Tibial artery (tissue), 4 donors: ENCODE results near the gene PDE6H.

Experiments used
- DNase-seq, 2 donors: peaks; one replicate each; pipeline ENCODE4 v3.0.0-alpha.2; 2019
- H3K27ac ChIP-seq, 2 donors: fragments of 200-600 bp; sonication (generic) in 1 of 2; 1 replicate in 1 of 2; 2 replicates in 1 of 2; pipeline ENCODE4 v1.5.1; 2018 to 2019; ENCODE audit warnings: mild to moderate bottlenecking in 1 of 2
- H3K27me3 ChIP-seq, 2 donors: fragments of 200-600 bp; sonication (generic) in 1 of 2; one replicate each; pipeline versions ENCODE4 v1.5.1 to v1.6.0; 2016 to 2019
- H3K36me3 ChIP-seq, 3 donors: fragments of 200-600 bp; sonication (generic) in 2 of 3; one replicate each; pipeline ENCODE4 v1.5.1; 2016 to 2019; ENCODE audit warnings: mild to moderate bottlenecking in 2 of 3
- H3K4me1 ChIP-seq, 4 donors: fragments of 200-600 bp; sonication (generic) in 2 of 4; 1 replicate in 3 of 4; 2 replicates in 1 of 4; pipeline ENCODE4 v1.5.1; 2016 to 2019
- H3K4me3 ChIP-seq, 2 donors: fragments of 200-600 bp; sonication (generic) in 1 of 2; 1 replicate in 1 of 2; 2 replicates in 1 of 2; pipeline ENCODE4 v1.5.1; 2018 to 2019; ENCODE audit warnings: mild to moderate bottlenecking in 2 of 2
- H3K9me3 ChIP-seq, 3 donors: fragments of 200-600 bp; sonication (generic) in 1 of 3; one replicate each; pipeline ENCODE4 v1.5.1; 2016 to 2019
- intact Hi-C: fragments of 100-400 bp; cut with DNase I; formaldehyde crosslinking; loops from one replicate; pipeline ENCODE4 v1.15.0; 2023; ENCODE audit warnings: low total_unique reads
- TF ChIP-seq, protein P1 (sequence below), 2 experiments: fragments of 200-600 bp in 1 of 2; fragments of 450-650 bp in 1 of 2; IDR thresholded peaks; one replicate each; pipeline ENCODE4 v1.5.1; 2017 to 2019; ENCODE audit warnings: antibody characterized with exemption in 2 of 2, mild to moderate bottlenecking in 1 of 2, moderate library complexity in 1 of 2

Gene PDE6H

DNA sequence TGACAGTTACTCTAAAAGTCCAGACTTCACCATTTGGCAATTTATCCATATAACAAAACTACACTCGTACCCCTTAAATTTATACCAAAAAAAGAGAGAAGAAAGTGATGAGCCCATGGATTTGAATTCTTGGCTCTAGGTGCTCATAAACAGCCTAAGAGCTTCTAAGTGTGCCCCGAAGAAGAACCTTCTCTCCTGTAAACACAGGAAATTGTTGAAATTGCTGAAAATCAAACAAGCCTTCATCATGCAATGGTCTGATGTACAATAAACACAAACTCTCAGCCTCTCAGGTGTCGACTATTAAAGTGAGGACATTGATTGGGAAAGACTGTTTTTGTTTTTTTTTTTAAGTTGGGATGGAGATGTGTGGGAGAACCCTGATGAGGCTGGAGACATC lies 21.8 kb downstream of the PDE6H start:
- no peak for DNase-seq
- Histone ChIP-seq H3K4me3 (no peak overlapping the region), H3K27ac (peak overlapping the region in 1 of 2 donors; percentile 43), H3K27me3 (no peaks in the 10 kb centered on the region), H3K4me1 (peaks cover 0 to 26% (median 9%) of the 10 kb centered on the region in 4 donors), H3K9me3 (no peaks in the 10 kb centered on the region), H3K36me3 (no peaks in the 10 kb centered on the region)
- TF ChIP-seq, protein P1, sequence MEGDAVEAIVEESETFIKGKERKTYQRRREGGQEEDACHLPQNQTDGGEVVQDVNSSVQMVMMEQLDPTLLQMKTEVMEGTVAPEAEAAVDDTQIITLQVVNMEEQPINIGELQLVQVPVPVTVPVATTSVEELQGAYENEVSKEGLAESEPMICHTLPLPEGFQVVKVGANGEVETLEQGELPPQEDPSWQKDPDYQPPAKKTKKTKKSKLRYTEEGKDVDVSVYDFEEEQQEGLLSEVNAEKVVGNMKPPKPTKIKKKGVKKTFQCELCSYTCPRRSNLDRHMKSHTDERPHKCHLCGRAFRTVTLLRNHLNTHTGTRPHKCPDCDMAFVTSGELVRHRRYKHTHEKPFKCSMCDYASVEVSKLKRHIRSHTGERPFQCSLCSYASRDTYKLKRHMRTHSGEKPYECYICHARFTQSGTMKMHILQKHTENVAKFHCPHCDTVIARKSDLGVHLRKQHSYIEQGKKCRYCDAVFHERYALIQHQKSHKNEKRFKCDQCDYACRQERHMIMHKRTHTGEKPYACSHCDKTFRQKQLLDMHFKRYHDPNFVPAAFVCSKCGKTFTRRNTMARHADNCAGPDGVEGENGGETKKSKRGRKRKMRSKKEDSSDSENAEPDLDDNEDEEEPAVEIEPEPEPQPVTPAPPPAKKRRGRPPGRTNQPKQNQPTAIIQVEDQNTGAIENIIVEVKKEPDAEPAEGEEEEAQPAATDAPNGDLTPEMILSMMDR (IDR thresholded peaks at IDR 0.05), result no peak
- intact Hi-C loops, result loop anchor here (5.0 kb wide), 2 partner anchors 152 to 272 kb away; partner anchors contain the start of gene ART4

DNA sequence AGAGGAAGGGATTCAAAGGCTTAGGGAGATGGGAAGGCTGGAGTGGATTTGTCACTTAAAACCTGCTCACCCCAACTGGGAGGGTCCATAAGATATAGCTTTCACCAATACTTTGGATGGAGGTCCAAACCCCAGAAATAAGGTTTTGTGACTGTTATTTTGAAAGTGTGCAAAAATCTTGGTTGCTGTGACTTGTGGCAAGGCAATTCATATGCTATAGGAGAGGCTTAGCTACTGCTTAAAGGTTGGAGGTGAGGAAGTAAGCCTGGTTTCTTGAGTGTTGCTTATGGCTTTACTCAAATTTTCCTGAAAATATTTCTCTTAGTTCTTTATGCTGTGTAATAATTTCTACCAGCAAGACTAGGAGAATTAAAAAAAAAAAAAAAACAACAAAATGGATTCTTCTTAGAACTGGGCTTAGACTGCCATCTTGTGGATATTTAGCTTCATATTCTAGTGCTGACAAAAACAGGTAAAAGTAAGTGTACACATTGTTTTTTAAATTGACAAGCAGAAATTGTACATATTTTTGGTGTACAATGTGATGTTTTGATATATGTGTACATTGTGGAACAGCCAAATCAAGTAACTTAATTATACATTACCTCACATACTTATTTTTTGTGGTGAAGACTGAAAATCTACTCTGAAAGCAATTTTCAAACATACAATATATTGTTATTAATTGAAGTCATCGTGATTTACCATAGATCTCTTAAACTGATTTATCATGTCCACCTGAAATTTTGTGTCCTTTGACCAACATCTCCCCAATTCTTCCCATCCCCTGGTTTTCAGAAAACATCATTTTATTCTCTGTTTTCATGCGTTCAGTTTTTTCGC lies 23.0 kb downstream of the PDE6H start:
- DNase-seq, result no peak
- TF ChIP-seq, protein P1 (IDR thresholded peaks at IDR 0.05), result peak; percentile 41 to 80
- Histone ChIP-seq H3K4me1 (peaks cover 0 to 31% (median 11%) of the 10 kb centered on the region in 4 donors), H3K4me3 (no peak overlapping the region), H3K27ac (peak overlapping the region in 1 of 2 donors; percentile 3), H3K9me3 (no peaks in the 10 kb centered on the region), H3K27me3 (no peaks in the 10 kb centered on the region), H3K36me3 (no peaks in the 10 kb centered on the region)
- intact Hi-C loops, result loop anchor here (5.0 kb wide), 1 partner anchor 154 kb away; the partner anchor contains the start of gene ART4

DNA sequence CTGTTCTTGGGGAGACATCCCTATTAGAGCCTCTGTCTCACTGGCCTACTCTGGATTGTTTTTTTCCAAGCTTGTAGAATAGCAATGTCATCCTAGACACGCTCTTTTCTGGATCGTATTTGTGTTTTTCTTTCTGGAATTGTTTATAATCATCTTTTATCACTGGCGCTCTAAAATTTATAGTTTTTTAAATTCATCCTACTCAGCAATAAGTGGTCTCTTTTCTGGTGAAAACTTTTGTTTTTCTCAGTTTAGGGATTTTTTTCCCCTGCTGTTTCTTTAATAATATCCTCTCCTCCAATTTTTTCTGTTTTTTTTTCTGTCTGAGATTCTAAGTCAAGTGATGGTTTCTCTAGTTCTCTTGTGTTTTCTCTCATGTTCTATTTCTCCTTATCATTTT lies 25.2 kb downstream of the PDE6H start:
- Histone ChIP-seq H3K4me1 (peaks cover 0 to 48% (median 14%) of the 10 kb centered on the region in 4 donors), H3K27me3 (no peaks in the 10 kb centered on the region), H3K9me3 (no peaks in the 10 kb centered on the region), H3K4me3 (no peak overlapping the region), H3K36me3 (no peaks in the 10 kb centered on the region), H3K27ac (peak overlapping the region; percentile 3 to 16)
- intact Hi-C loops, result loop anchor here (5.0 kb wide), 1 partner anchor 156 kb away; the partner anchor contains the start of gene ART4
- TF ChIP-seq, protein P1 (IDR thresholded peaks at IDR 0.05), result no peak
- no peak for DNase-seq

DNA sequence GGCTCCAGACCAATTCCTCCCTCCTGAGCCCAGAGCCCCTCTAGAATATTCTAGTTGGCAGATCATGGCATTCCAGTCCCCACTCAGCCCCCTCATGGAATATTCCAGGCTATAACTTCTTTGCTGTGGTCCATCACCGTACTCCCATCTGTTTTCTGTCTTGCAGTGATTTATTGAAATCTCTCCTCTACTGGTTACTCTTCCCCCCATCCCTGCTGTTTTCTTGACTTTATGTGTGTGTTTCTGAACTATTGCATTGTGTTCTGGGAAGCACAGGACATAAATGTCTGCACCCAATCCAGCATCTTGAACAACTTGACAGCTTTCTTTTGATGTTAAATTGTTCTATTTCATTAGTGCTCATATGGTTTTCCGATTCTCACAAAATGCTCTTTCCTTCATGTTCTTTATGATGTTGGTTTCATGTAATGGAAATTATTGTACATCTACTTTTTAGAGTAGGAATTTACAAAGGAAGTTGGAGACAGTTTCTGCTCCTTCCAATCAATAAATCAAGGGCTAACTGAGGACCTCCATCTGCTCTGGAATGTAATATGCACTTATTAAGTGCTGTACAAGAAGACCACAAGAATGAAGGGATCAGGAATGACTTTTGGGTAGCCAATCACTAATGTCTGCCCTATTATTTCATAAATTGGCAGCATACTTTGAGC lies 26.3 kb downstream of the PDE6H start:
- peak overlapping the region; percentile 12 to 16 for H3K27ac ChIP-seq
- no peak for DNase-seq
- intact Hi-C loops, result loop anchor here (5.0 kb wide), 1 partner anchor 157 kb away; the partner anchor contains the start of gene ART4

DNA sequence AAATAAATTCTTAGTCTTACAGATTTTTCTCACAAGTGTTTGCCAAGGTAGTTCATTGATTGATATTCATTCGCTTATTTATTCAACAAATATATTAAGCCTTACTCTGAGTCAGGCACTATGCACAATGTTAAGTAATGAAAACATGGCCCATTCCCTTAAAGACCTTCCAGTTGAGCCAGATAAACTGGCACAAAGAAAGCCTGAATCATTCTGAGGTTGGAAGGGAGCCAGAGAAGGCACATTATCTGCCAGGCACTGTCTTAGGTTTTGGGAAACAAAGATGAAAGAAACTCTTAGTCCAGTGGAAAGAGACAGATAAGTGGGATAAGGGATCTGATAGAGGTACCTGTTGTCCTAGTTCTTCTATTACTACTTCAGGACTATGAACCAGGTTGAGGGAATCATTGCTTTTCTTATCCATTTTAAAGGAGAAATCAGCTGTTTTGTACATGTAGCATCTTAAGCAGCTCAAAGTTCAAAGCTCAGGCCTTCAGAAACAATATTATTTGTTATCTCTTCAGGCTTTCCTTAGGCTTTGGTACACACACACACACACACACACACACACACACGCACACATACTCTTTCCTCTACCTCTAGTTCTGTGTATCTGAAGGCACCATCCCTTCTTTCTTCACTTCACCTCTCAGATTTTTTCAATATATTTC lies 27.0 kb downstream of the PDE6H start:
- H3K4me3 ChIP-seq, result no peak overlapping the region
- H3K27me3 ChIP-seq, result no peaks in the 10 kb centered on the region
- no peaks in the 10 kb centered on the region for H3K36me3 ChIP-seq
- H3K4me1 ChIP-seq, result peaks cover 0 to 41% (median 14%) of the 10 kb centered on the region in 4 donors
- no peak for DNase-seq
- no peaks in the 10 kb centered on the region for H3K9me3 ChIP-seq
- intact Hi-C loops, result loop anchor here (5.0 kb wide), 2 partner anchors 158 to 222 kb away; partner anchors contain the start of genes ART4 and RERG
- TF ChIP-seq, protein P1 (IDR thresholded peaks at IDR 0.05), result no peak
- H3K27ac ChIP-seq, result peak overlapping the region in 1 of 2 donors; percentile 12

More for the DNA sequence above, 26.3 kb downstream of the PDE6H start:
- Histone ChIP-seq H3K36me3 (no peaks in the 10 kb centered on the region), H3K9me3 (no peaks in the 10 kb centered on the region), H3K4me3 (no peak overlapping the region), H3K27me3 (no peaks in the 10 kb centered on the region), H3K4me1 (peaks cover 0 to 41% (median 14%) of the 10 kb centered on the region in 4 donors)
- TF ChIP-seq, protein P1 (IDR thresholded peaks at IDR 0.05), result no peak
